NCI-H82 treated with DMSO at 0.1 percent for 48 hours (cell line): Measurements from ENCODE around the gene FAF2.

Experiments used
- DNase-seq: peaks from one replicate; lab custom pipeline; 2025; ENCODE audit not compliant: unreplicated experiment; lab: John Stamatoyannopoulos, UW

The FAF2 gene

DNA sequence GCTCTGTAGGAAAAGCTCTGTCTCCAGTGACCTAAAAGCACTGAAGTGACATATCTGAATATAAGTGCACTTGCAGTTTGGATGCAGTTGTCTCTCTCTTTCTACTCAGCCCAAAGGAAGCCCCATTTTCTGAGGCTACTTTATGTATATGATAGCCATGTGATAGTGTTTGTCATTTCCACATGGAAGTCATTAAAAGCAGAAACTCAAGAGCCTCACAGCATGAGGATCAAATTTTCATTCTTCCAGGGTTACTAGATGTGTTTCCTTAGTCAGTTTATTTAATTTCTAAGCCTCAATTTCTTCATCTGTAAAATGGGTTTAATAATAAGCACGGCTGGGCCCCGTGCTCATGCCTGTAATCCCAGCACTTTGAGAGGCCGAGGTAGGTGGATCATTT is 52.3 kb downstream of the FAF2 start:
- no peak for DNase-seq

- no peak for DNase-seq
These were observed 53.1 kb downstream of the FAF2 start for GRCh38 chr5:176501333-176501732.

GRCh38 chr5:176503496-176503895 is 55.3 kb downstream of the FAF2 start:
- no peak for DNase-seq

DNA sequence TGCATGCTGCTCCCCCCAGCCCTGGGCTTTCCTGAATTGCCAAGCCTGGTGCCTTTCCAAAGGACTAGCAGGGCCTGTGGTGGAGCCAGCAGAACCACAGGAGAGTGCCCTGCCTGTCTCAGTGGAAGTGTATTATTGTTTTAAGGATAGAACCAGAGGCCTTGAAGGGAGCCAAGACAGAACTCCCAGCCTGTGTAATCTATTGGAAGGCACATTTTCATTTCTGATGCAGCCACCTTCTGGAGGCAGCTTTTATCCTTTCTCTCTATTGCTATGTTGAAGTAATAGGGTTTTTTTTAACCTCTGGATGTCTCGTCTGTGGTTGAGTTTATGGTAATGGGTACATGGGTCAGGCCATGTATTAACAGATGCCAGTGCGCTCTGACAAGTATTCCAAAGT is 59.7 kb downstream of the FAF2 start:
- DNase-seq: no peak

DNA sequence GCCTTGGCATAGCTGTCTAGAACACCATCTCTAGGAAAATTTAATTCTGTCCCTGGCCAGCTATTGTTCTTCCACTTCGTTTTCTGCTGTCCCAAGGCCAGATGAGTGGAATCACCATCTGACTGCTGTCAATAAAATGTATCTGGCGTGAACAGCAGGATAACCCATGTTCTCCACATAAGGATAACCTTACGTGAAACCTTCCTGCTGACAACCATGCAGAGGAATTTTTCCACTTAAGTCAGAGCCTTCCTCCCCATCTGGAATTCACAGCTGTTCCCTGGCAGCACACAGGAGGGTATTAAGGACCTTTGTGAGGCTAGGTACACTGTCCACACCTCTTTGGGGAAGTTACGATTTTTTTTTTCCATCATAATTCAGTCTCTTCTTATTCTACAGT is 60.4 kb downstream of the FAF2 start:
- no peak for DNase-seq

- no peak for DNase-seq
These were observed 65.6 kb downstream of the FAF2 start for GRCh38 chr5:176513788-176514187.

- no peak for DNase-seq
These were observed 66.2 kb downstream of the FAF2 start for GRCh38 chr5:176514244-176514950.

- no peak for DNase-seq
These were observed 67.2 kb downstream of the FAF2 start for GRCh38 chr5:176515396-176515795.

DNA sequence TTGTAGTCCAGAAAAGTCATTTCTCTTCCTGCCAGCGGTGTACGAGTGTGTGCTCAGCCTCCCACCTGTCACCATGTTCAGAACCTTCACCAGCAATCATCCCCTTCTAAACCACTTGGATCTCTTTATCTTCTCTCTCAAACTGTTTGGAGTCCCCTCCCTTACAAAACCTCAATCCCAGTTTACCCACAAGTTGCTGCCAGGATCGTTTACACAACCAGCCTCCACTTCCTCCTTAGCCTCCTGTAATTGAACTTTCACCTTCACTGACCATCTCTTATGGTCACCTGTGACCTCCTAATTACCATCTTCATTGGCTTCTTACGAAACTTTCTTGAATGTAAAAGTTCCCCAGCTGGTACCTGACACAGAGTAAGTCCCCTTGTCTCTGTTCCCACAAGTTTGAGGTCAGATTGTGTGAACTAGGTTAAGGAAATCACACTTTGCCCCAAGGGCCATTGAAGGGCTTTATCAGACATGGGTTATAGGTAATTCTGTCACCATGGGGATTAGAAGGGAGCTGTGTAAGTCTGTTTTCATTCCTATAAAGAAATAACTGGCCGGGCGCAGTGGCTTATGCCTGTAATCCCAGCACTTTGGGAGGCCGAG is 69.0 kb downstream of the FAF2 start:
- no peak for DNase-seq

DNA sequence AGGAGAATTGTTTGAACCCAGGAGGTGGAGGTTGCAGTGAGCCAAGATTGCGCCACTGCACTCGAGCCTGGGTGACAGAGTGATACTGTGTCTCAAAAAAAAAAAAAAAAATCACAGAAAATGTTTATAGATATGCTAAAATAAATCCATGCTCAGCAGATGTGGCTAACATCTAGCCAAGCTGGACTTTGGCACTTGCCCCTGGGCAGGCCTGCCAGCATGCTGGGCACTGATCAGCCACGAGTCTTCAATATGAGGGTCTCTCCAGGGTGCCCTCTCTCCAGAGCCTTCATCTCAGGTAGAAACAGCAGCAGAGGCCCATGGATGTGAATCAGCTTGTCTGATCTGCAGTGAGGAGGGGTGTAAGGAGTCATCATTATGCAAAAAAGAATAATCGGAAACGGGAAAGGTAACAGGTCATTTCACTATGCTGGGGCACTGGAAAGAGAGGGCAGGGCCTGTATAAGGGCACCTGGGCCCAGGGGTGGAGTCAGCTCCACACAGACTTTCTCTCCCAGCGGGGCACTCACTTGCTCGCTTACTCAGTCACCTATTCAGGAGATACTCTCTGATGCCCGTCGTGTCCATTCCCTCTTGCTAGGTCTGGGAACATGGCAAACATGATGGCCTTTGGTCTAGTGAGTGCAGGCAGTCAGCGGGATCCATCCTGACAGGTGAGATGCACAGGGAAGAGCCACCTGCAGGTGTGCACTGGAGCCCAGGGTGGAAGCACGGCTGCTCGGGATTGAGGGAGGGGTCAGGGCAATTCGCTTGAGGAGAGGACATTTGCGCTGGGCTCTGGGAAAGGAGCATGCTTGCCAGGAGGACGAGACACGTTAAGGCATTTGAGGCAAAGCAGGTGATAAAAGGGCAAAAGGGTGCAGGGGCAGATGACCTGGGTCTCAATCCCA is 71.9 kb downstream of the FAF2 start:
- DNase-seq: no peak

DNA sequence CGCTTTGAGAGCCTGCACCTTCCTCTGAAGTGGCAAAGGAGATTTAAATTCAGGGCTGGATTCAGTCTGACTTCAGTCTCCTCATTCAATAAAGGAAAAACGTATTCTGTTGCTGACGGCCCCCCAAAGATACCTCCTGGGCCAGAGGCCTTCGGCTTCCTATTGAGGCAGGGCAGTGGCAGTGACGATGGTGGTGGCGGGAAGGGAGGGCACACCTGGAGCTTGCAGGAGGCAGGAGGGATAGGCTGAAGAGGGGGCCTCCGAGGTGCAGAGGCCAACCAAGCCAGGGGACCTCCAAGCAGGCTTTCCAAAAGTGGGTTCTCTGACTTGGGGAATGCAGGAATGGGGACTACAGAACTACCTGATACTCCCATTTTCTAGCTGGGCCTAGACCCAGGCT is 73.1 kb downstream of the FAF2 start:
- DNase-seq: no peak

DNA sequence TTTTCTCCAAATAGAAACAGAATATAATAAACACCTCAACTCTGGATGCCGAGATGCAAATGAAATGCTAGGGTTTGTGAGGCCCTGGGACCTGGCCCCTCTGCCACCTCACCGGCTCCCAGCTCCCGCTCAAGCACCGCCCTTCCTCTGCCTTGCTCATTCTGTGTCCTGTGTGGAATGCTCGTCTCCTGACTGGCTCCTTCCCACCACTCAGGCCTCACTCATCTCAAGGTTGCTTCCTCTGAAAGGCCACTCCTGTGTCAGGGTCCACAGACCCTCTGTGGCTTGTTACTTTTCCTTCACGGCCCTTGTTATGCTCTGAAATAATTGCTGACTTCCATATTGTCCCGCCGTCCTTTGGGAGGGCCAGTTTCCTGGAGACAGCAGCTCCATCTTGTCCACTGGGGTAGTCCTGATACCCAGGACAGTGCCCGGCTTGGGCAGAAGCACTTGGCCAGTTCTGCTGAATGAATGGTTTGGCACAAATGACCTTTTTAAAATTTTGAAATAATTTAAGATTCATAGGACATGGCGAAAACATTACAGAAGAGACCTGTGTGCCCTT is 73.6 kb downstream of the FAF2 start:
- no peak for DNase-seq

DNA sequence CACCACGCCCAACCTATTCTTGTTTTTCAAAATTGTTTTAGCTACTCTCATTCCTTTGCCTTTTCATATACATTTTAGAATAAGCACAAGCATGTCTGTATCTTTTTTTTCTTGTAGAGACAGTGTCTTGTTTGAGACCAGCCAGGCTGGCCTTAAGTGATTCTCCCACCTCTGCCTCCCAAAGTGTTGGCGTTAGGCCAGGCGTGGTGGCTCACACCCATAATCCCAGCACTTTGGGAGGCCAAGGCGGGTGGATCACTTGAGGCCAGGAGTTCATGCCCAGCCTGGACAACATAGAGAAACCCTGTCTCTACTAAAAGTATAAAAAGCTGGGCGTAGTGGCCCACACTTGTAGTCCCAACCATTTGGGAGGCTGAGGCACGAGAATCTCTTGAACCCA is 76.0 kb downstream of the FAF2 start:
- no peak for DNase-seq

DNA sequence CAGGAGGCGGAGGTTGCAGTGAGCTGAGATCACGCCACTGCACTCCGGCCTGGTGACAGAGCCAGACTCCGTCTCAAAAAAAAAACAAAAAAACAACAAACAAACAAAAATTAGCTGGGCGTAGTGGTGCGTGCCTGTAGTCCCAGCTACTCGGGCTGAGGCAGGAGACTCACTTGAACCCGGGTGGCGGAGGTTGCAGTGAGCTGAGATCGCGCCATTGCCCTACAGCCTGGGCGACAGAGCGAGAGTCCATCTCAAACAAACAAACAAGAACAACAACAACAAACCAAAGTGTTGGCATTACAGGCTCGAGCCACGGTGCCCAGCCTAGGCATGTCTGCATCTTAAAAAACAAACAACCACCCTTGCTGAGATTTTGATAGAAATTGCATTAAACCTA is 76.8 kb downstream of the FAF2 start:
- no peak for DNase-seq

DNA sequence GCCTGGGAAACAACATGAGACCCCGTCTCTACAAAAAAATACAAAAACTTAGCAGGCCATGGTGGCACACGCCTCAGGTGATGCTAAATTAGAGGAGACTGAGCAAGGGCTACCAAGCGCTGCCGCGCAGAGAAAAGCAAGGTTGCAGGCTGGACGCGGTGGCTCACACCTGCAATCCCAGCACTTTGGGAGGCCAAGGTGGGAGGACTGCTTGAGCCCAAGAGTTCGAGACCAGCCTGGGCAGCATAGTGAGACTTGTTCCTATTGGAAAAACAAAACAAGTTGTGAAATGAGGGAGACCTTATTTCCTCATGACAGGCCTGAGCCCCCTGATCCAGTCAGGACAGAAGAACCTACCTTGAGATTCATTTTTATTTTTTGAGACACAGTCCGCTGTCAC is 77.5 kb downstream of the FAF2 start:
- no peak for DNase-seq

GRCh38 chr5:176526462-176526861 is 78.3 kb downstream of the FAF2 start:
- DNase-seq: no peak

- DNase-seq: no peak
These were observed 79.3 kb downstream of the FAF2 start for GRCh38 chr5:176527246-176528222.

GRCh38 chr5:176528301-176528700 is 80.1 kb downstream of the FAF2 start:
- no peak for DNase-seq

DNA sequence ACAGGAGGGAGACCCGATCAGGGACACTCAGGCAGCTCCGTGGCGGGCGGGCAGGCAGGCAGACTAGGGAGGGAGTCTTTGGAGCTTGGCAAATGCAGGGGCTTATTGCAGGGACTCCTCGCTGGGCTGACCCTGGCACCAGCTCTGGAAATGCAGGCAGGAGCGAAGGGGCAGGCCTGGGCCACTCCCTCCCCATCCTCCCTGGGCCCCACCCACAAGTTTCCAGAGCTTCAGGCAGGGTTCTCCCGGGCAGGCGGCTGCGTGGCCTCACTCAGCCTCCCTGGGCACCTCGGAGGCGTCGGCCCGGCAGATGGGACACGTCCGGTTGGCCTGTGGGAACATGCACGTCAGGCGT is 80.6 kb downstream of the FAF2 start:
- DNase-seq: no peak

DNA sequence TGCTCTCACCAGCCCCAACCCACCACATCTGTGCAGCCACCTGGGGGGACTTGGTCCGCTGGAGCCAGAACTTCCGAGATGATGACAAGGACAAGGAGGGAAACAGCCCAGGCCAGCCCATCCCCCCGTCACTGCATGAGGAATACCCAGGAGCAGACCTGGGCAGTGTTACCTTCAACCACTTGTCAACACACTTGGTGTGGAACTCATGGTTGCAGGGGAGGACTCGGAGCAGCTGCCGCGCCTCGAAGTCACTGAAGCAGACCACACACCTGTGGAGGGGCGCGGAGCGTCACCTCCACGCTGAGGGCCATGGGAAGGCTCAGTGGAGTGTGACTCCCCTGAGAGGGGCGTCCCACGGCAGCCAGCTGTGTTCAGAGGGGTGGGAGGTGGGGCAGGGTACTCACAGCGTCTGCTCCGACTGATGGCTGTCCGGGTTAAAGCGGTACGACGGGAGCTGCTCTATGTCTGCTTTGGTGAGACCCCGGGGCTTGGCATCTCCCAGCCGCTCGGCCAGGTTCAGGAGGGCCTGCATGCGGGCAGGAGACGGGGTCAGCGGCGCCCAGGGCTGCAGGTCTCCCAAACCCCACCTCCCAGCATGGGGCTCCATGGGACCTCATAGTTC is 81.0 kb downstream of the FAF2 start:
- no peak for DNase-seq
